Neuron (in vitro differentiated cells): ENCODE data around the gene ANTXRL.
"Not testable (repeated sequence)": the region's sequence is repeated elsewhere in the genome, so short reads cannot be mapped to it uniquely, and the experiment has no call there.

Source experiments
- H2AFZ ChIP-seq: one replicate; pipeline ENCODE4 v1.6.1; 2013; ENCODE audit warnings: low read depth, mild to moderate bottlenecking, inconsistent platforms, low read length, moderate library complexity
- H3K27me3 ChIP-seq: one replicate; pipeline ENCODE4 v1.6.1; 2013; ENCODE audit warnings: low read length; ENCODE audit not compliant: insufficient read depth
- H3K36me3 ChIP-seq: one replicate; pipeline ENCODE4 v1.6.1; 2013; ENCODE audit warnings: low read length; ENCODE audit not compliant: insufficient read depth
- H3K4me1 ChIP-seq: one replicate; pipeline ENCODE4 v1.6.1; 2013; ENCODE audit warnings: low read length; ENCODE audit not compliant: insufficient read depth
- H3K4me3 ChIP-seq: 2 replicates; pipeline ENCODE4 v1.5.1; 2013; ENCODE audit warnings: mild to moderate bottlenecking, low read length, moderate library complexity
- H3K9me3 ChIP-seq: one replicate; pipeline ENCODE4 v1.6.1; 2013; ENCODE audit warnings: low read length

The ANTXRL gene

GRCh38 chr10:46286991-46287693, at the start of gene ANTXRL:
TSS of gene ANTXRL (plus strand) at chr10:46286997. CDS start at chr10:46287263, 266 bp downstream.
- Histone ChIP-seq H3K27me3 (peaks cover 29% of the 10 kb centered on the region), H3K36me3 (no peaks in the 10 kb centered on the region), H3K9me3 (no peaks in the 10 kb centered on the region), H3K4me1 (peaks cover 5% of the 10 kb centered on the region), H2AFZ (no peak within 1 kb of the TSS), H3K4me3 (no peak within 1 kb of the TSS)

- Histone ChIP-seq H3K9me3 (no peaks in the 10 kb centered on the region), H3K4me1 (no peaks in the 10 kb centered on the region), H3K36me3 (no peaks in the 10 kb centered on the region), H3K27me3 (no peaks in the 10 kb centered on the region), H2AFZ (no peak overlapping the region), H3K4me3 (no peak overlapping the region)
These were observed 48.8 kb upstream of the ANTXRL start for GRCh38 chr10:46237815-46238510.

- Histone ChIP-seq H3K4me1 (no peaks in the 10 kb centered on the region), H3K9me3 (no peaks in the 10 kb centered on the region)
These were observed 47.5 kb upstream of the ANTXRL start for GRCh38 chr10:46239247-46239646.

GRCh38 chr10:46239993-46240683, 46.7 kb upstream of the ANTXRL start:
- Histone ChIP-seq H3K4me3 (no peak overlapping the region), H3K27me3 (no peaks in the 10 kb centered on the region), H3K36me3 (no peaks in the 10 kb centered on the region), H2AFZ (no peak overlapping the region), H3K4me1 (no peaks in the 10 kb centered on the region), H3K9me3 (no peaks in the 10 kb centered on the region)

More at GRCh38 chr10:46239247-46239646, 47.5 kb upstream of the ANTXRL start:
- Histone ChIP-seq H3K4me3 (no peak overlapping the region), H2AFZ (no peak overlapping the region), H3K27me3 (no peaks in the 10 kb centered on the region), H3K36me3 (no peaks in the 10 kb centered on the region)

GRCh38 chr10:46240684-46241565, 45.9 kb upstream of the ANTXRL start:
- Histone ChIP-seq H3K27me3 (no peaks in the 10 kb centered on the region), H2AFZ (no peak overlapping the region), H3K4me1 (no peaks in the 10 kb centered on the region), H3K9me3 (no peaks in the 10 kb centered on the region), H3K36me3 (no peaks in the 10 kb centered on the region), H3K4me3 (no peak overlapping the region)

GRCh38 chr10:46245381-46245900, 41.4 kb upstream of the ANTXRL start:
- no peak overlapping the region for H3K4me3 ChIP-seq
- H2AFZ ChIP-seq = no peak overlapping the region
- H3K9me3 ChIP-seq = no peaks in the 10 kb centered on the region
- no peaks in the 10 kb centered on the region for H3K4me1 ChIP-seq
- H3K27me3 ChIP-seq = peaks cover 7% of the 10 kb centered on the region
- no peaks in the 10 kb centered on the region for H3K36me3 ChIP-seq

GRCh38 chr10:46246400-46247180, 40.2 kb upstream of the ANTXRL start:
- not testable (repeated sequence) for H2AFZ ChIP-seq, H3K4me3 ChIP-seq, H3K4me1 ChIP-seq, H3K36me3 ChIP-seq, H3K27me3 ChIP-seq, H3K9me3 ChIP-seq

GRCh38 chr10:46247181-46247475, 39.7 kb upstream of the ANTXRL start:
- H3K4me1 ChIP-seq = no peaks in the 10 kb centered on the region
- H3K4me3 ChIP-seq = no peak overlapping the region
- H3K9me3 ChIP-seq = no peaks in the 10 kb centered on the region
- peaks cover 7% of the 10 kb centered on the region for H3K27me3 ChIP-seq
- H3K36me3 ChIP-seq = no peaks in the 10 kb centered on the region
- no peak overlapping the region for H2AFZ ChIP-seq

GRCh38 chr10:46247808-46248569, 38.8 kb upstream of the ANTXRL start:
- Histone ChIP-seq H3K4me1 (no peaks in the 10 kb centered on the region), H3K27me3 (peaks cover 7% of the 10 kb centered on the region), H2AFZ (no peak overlapping the region)

GRCh38 chr10:46248651-46249146, 38.1 kb upstream of the ANTXRL start:
- Histone ChIP-seq H3K4me1 (no peaks in the 10 kb centered on the region), H2AFZ (no peak overlapping the region), H3K4me3 (no peak overlapping the region), H3K36me3 (no peaks in the 10 kb centered on the region), H3K9me3 (no peaks in the 10 kb centered on the region), H3K27me3 (peaks cover 7% of the 10 kb centered on the region)

More at GRCh38 chr10:46247808-46248569, 38.8 kb upstream of the ANTXRL start:
- Histone ChIP-seq H3K4me3 (no peak overlapping the region), H3K9me3 (no peaks in the 10 kb centered on the region), H3K36me3 (no peaks in the 10 kb centered on the region)

GRCh38 chr10:46249617-46250344, 37.0 kb upstream of the ANTXRL start:
- H3K36me3 ChIP-seq = not testable (repeated sequence)

More at GRCh38 chr10:46249617-46250344, 37.0 kb upstream of the ANTXRL start:
- not testable (repeated sequence) for H3K27me3 ChIP-seq, H3K9me3 ChIP-seq, H3K4me3 ChIP-seq, H3K4me1 ChIP-seq, H2AFZ ChIP-seq
